Skin epidermis (tissue), 12 donors: Measurements from ENCODE around the gene KLF7.

ENCODE experiments used
- H3K27ac ChIP-seq, 21 experiments: fragments of 200-600 bp; sonication (generic) in 11 of 21; one replicate each; pipeline ENCODE4 v1.5.0; 2020; ENCODE audit warnings: mild to moderate bottlenecking in 3 of 21, inconsistent platforms in 2 of 21, moderate library complexity in 2 of 21
- H3K4me3 ChIP-seq, 7 experiments: fragments of 200-600 bp; sonication (generic) in 2 of 7; one replicate each; pipeline ENCODE4 v1.5.0; 2020; ENCODE audit warnings: inconsistent platforms in 2 of 7, mild to moderate bottlenecking in 2 of 7, moderate library complexity in 1 of 7

Gene KLF7

DNA sequence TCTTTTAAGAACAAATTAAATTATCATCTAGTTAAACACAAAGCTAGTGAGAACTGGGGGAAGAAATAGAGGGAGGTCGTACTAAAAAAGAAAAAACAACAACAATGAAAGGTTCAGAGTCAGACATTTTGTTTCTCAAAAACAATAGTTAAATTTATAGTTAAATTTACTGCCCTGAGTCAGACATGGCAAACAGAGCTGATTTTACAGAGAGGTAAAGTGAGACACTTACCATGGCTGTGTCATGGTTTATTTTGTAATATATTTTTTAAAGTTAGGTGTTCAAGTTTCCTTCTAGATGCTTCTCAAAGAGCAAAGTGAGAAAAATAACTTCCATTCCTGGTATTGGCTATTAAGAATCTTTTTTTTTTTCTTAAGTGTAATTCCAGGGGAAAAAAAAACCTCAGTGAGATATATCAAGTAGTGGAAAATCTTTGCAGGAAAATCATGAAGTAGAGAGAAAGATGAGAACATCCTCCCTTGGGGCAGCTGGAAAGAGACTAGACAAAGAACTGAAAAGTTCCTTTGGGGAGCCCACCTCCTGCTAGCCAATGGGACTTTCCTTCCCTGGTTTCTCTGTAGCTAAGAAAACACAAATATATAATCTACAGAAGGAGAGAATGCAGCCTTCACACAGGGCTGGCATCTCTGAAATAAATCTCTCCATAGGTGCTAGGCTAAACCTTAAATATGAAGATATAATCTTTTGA, 12.3 kb downstream of the KLF7 start:
- no peak overlapping the region for H3K4me3 ChIP-seq
- H3K27ac ChIP-seq: peak overlapping the region in 7 of 21 experiments; percentile 0 to 67 (median 38)

DNA sequence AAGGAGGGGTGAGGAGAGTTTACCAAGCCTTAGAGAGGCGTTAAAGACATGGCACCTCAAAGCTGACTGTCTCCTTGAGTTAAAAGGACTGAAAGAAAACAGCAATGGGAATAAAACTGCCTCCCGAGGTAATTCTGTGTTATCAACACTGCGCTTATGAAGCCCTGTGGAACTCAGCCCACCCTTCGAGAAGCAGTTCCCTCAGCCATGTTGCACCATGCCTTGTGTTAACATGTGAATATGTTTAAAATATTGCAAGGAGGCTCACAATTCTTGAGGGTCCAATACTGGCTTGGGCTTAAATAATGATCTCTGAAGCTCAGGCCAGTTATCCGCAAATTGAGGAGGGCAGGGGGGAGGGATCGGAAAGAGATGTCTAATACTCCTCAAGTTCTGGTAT, 14.7 kb downstream of the KLF7 start:
- Histone ChIP-seq H3K27ac (peak overlapping the region in 8 of 21 experiments; percentile 5 to 67 (median 44)), H3K4me3 (no peak overlapping the region)

DNA sequence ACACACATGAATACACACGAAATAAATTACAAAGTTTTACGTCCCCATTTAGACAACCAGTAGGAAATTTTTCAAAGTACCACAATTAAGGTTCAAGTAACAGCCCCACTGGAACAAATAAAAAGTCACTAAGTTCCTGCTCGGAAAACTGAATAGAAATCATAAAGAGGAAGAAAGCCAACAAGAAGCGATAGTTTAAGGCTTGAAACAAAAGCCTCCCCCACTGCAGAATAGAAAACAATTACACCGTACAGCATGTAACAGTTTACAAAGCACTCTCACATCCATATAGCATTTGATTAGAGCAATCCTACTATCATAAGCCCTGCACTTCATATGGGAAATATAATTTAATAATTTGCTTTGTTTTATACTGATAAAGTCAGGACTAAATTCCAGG, 15.5 kb downstream of the KLF7 start:
- H3K27ac ChIP-seq: peak overlapping the region in 5 of 21 experiments; percentile 1 to 47 (median 12)
- no peak overlapping the region for H3K4me3 ChIP-seq

DNA sequence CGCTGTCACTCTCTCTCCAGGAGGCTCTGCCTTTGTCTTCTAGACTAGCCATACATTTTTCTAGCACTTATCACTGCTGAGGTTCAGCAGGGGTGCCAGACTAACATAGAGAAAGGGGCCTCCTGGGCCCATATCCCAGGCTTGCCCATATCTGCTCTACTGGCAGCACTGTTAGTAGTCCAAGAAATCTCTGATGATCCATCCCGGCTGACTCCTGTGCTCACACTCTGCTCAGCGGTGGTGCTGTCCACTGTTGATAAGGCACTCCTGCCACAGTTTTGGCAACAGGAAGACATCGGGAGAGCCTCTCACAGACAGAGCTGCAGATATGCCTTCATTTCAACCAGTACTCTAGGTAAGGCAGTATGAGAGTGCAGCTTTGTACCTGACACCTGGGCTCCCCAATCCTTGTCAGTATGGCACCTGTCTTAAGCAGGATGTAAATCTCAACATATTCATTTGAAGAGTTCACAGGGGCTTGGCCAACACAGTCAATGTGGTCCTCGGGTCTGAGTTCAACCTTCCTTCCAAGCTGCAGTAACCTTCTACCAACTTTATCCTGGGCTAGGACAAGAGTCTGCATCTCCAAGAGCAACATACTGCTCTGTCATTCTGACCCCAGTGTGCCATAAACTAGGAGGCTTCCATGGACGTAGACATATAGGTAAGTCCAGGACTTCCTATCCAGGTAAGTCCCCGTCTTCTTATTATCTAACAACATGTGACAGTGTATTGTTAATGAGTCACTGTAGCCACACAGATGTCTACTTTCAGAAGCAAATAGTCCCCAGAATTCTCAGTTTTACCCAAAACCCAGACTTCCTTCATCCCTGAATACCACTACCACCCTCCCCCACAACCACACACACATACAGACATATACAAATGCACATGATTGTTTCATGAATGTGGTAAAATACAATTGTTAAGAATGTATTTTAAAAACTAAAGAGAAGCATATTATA, 16.2 kb downstream of the KLF7 start:
- H3K4me3 ChIP-seq: no peak overlapping the region
- peak overlapping the region in 7 of 21 experiments; percentile 6 to 33 (median 16) for H3K27ac ChIP-seq

DNA sequence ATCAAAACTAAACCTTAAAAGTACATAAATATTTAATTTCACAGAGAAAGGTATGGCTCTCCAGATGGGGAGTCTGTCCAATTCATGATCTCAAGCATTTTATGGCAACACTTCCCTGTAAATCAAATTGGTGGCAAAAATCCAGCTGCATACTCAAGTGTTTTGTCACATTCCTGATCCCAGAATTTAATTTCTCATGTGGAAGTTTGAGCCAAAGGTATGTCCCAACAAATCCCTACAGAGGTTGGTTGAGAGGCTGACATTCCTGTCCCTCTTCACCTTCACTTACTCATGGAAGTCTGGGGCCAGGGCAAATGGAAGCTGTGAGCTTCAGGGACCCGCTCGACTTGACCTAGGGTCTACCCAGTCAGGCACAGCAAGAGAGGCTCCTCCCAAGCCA, 17.7 kb downstream of the KLF7 start:
- no peak overlapping the region for H3K27ac ChIP-seq
- H3K4me3 ChIP-seq: no peak overlapping the region

DNA sequence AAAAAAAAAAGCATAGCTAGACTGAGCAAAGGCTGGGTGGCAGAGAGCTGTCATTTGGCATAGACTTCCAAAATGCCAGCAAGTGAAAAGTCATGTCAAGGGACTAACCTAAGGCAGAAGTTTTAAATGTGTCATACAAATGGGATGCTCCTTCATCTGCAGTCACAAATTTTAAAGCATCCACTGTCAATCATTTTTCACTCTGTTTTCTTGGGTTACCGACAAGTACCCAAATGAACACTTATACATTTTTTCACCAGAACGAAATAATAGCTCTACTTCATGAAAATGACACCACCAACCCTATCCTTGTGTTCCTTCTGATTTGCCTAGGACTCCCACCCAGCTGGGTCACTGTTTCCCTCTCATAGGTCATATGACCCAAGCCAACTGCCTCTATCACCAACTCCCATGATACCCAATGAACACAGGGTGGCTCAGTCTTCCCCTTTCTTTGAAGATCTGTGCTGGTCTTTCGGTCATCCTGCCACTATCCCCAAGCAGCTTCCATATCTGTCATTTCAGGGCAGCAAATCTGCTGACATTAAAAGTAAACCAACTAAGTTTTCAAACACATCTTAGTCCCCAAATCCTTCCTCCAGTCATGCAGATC, 21.5 kb downstream of the KLF7 start:
- H3K4me3 ChIP-seq: no peak overlapping the region

DNA sequence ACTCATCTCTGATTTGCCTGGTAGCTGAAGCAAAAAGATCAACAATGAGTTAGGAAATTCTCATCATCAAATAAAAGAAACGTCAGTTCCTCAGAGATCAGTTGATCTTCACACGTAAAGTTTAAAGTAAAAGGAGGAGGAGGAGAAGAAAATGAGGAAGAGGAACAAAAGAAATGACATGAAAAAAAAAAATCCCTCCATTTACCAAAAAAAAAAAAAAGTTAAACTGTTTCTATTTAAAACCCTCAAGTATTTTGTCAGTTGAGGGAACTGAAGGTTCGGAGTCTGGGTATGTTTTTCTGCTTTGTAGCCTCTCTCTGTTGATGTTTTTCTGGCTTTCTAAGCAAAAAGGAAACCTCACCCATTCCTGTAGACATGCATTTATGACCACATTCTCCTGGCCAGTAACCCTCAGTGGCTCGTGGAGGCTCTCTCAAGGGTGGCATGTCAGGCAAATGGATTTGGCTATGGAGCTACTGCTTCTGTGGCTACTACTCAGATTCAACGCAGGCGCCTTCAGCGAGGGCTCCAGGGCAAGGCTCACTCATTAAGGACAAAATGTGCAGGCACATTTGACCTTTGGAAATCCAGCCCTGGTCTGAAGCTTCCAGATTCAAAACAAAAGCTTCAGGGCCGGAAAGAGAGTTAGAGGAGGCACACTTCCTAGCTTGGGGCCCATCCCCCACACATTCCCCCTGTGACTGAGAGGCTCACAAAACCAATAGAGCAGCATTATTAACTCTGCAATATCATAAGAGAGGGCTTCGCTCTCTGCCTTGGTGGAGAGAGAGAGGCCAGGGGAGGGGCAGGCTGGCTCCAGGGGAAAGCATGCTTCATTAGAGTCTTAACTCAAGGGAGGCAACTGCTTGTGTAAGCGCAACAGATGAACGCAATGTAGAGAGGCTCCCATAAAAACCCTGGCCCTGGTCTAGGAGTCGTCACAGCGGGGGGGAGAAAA, 22.3 kb downstream of the KLF7 start:
- Histone ChIP-seq H3K27ac (peak overlapping the region in 20 of 21 experiments; percentile 23 to 85 (median 76)), H3K4me3 (peak overlapping the region in 2 of 7 experiments; percentile 8 to 13)

More for the DNA sequence above, 21.5 kb downstream of the KLF7 start:
- peak overlapping the region in 18 of 21 experiments; percentile 41 to 85 (median 77) for H3K27ac ChIP-seq

DNA sequence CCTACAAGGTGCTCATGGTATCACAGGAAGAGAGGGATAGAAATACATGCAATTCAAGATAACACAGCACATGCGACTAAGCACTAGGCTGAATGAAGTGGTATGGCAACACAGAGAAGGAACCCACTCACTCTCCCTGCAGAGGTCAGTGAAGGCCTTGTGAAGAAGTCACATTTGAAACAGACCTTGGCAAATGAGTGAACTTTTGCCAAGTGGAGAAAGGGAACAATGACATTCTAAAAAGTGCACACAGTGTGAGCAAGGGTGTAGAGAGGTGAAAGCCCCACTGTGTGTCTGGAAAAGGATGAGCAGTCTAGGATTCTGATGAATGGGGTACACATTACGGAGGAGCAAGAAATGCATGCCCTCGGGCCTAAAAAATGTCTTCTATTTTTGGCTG, 23.3 kb downstream of the KLF7 start:
- H3K4me3 ChIP-seq: no peak overlapping the region
- H3K27ac ChIP-seq: peak overlapping the region in 18 of 21 experiments; percentile 15 to 85 (median 77)

DNA sequence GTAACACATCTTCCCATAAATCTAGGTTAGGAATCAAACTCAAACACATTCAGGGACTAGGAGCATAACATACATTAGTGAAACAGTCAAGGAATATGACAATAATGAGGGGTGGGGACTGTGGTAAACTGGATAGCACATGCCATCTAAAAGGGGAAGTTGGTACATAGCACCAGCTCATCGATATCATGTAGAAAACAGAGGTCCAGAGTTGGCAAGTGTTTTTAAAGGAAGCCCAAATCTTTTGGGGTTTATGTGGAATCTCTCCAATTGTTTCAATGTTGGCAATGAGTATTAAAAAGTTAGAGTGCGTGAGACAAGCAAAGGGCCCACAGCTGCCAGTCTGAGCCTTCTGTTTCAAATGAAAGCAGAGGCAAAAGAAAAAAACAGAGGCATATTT, 24.4 kb downstream of the KLF7 start:
- Histone ChIP-seq H3K4me3 (no peak overlapping the region), H3K27ac (peak overlapping the region in 10 of 21 experiments; percentile 31 to 85 (median 77))

DNA sequence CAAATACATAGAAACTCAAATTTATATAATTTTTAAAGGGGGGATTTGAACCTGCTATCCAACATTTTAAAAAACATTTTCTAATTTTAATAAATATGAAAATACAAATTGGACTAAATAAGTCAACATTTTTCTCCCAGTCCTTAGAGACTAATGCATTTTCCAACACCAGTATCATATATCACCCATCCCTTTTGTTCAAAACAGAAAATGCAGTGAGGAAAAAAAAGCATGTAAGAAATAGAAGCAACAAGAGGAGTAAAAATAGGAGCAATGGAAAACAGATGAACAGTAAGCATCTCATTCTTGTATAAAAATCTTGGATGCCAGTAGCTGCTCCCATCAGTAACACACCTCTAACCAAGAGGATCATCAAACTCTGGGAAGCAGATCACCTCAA, 25.5 kb downstream of the KLF7 start:
- Histone ChIP-seq H3K4me3 (no peak overlapping the region), H3K27ac (peak overlapping the region in 1 of 21 experiments; percentile 17)

DNA sequence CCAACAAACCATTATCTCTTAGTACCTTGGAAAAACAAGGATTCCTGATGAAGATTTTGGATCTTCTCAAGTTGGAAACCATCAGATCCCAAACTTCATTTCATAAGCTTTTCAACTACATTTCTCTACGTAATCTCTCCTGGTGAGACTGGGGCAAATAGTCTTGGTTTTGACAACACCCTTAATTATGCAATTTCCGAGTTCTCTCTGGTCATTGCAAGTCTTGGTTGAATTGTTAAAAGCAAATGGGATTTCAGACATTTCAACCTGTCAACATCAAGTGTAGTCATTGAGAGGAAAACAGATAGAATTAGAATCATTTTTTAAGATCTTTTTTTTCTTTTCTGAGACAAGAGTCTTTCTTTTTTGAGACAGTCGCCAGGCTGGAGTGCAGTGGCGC, 26.2 kb downstream of the KLF7 start:
- H3K4me3 ChIP-seq: no peak overlapping the region
- peak overlapping the region in 1 of 21 experiments; percentile 4 for H3K27ac ChIP-seq

DNA sequence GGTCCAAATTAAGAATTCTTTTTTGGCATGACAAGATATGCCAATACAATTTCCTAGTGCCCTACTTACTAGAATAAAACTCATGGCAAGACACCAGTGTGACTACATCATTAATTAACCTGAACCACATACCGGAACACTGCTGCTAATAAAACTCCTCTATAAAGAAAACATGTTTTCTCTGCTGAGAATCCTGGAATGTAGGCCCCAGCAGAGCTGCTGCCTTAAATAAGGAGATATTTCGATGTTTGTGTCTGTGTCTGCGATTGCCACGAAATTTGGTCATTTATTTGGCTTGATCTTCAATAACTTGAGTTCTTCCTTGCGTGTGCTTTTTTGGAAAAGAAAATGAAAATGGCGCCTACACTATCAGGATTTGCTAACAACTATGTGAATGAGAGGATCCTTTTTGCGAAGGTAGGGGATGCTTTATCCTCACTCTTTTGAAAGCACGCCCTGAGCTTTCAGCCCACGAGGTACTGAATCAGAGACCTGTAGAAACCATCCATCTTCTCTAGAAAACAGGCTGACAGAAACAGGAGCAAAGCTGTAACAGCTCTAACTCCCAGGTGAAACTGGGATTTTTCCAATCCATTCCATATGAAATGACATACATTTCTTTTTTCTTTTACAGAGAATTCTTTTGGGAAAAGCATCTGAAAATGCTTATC, 27.0 kb downstream of the KLF7 start:
- no peak overlapping the region for H3K27ac ChIP-seq
- no peak overlapping the region for H3K4me3 ChIP-seq

DNA sequence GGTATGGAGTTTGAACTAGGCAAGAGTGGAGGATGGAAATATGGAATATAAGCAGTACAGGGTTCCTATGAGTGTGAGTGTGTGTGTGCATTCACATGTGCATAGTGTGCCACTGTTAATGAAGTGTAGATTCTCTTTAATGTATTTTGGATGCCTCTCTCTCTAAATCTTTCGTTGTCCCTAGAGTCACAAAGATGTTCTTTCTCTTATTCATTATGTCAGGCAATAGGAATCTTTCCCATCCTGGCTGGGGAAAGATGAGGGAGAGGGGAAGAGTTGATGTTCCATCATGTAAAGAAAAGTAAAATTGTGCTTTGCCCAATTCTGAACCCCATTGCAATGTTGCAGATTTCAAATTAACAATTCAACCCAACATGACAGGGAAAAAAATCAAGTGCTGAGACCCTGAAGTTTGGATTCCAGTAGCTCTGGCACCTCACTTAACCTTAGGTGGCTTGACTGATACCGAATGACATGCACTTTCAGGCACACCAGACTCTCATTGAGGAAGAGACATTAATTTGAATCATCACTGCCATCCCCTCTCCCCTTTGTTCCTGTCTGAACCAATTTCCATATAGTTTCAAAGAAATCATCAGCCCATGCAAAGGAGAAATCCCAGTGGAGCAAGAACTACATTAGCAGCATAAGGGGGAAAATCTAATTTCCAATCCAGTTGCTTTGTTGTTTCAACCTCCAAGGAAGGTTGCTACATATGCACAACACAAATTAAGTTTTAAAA, 28.0 kb downstream of the KLF7 start:
- Histone ChIP-seq H3K4me3 (no peak overlapping the region), H3K27ac (no peak overlapping the region)

DNA sequence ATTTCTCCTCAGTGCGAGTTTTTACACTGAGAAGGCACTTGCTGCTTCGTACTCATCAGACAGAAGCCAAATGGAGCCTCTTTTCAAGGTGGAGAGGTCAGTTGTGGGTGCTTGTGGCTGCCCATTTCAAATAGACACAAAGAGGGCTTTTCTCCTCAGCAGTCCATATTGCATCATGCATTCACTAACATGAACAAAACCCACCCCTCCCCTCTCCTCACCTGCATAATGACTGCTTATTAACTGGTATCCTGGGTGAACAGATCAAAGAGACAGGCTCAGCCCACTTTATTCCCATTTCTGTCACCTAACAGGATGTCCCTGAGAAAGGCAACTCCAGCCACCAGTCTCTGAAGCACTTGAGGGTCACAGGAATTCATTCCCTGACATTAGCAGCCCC, 28.9 kb downstream of the KLF7 start:
- H3K4me3 ChIP-seq: no peak overlapping the region
- H3K27ac ChIP-seq: peak overlapping the region in 2 of 21 experiments; percentile 16 to 28

DNA sequence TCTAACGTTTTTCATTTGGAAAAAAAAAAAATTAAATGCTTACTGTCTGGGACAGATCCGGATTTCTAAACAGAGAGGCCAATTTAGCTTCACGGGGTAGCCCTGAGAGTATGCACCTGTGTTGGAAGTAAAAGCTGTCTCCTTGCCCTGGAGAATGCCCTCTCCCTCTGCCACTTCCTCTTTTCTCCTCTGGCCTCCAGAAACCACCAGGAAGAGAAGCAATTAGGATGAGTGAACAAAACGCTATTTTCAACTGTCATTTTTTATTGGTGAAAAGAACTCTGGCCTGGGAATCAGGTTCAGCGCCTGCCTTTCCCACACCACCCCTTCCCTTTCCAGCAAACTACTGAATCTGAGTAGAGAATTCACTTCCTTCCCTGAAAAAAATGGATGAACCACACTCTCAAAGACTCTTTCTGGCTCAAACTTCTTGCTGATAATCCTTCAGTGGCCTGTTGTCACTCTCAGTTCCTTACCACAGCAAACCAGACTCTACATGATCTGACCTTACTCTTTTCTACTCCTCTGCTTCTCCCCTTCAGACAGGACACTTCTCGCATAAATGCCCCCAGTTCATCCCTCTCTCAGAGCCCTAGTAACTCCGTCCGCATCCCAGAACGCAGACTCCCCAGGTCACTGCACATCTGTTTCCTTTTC, 29.8 kb downstream of the KLF7 start:
- Histone ChIP-seq H3K27ac (peak overlapping the region in 8 of 21 experiments; percentile 7 to 67 (median 35)), H3K4me3 (no peak overlapping the region)

DNA sequence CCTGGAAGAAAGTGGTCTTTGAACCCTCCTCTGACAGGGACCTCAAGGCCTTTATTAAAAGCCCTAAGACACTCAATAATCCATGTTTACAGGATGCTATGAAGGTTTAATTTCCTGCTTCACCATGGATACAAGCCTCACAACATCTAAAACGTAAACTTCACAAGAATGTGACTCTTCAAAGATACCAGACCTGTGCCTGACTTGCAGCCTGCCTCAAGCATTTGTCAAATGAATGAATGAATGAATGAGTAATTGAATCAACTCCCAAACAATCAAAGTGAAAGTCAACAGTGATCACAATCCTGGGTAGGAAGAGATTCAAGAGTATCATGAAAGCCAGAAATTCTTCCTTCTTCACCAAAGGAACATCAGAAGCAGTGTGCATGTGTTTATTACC, 30.4 kb downstream of the KLF7 start:
- no peak overlapping the region for H3K4me3 ChIP-seq
- peak overlapping the region in 6 of 21 experiments; percentile 25 to 67 (median 40) for H3K27ac ChIP-seq

DNA sequence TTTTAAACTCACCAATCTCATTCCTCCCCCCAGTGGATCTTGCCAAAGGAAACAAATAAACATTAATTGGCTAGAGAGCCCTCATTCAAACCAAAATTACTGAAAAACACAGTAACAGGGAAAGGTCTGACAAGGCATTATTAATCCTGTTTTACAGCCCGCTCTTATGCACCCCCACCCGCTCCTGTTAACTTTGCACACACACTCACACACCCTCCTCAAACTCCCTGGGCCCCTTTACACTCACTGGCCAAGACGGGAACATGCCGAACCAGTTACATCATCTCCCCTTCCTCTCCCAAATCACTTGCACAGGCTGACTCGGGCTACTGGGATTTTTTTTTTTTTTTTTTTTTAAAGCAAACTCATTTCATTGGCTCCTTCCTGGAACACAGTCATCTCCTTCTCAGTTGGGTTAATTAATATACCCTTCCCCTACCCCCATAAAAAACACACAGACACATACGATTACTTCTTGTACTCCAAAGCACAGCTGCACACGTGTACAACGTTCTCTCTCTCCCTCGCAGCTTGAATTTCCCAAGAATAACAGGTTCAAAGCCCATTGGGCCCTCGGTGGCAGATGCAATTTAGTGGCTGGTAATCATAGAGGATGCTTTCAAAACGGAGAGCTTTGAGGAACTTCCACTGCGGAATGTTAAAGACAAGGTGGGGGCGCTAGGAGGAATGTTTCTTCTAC, 31.8 kb downstream of the KLF7 start:
- H3K4me3 ChIP-seq: no peak overlapping the region
- peak overlapping the region in 6 of 21 experiments; percentile 12 to 73 (median 35) for H3K27ac ChIP-seq
